ENCODE measurements around the gene LIPI.
"Not testable (repeated sequence)": the region's sequence is repeated elsewhere in the genome, so short reads cannot be mapped to it uniquely, and the experiment has no call there.

LIPI gene

DNA sequence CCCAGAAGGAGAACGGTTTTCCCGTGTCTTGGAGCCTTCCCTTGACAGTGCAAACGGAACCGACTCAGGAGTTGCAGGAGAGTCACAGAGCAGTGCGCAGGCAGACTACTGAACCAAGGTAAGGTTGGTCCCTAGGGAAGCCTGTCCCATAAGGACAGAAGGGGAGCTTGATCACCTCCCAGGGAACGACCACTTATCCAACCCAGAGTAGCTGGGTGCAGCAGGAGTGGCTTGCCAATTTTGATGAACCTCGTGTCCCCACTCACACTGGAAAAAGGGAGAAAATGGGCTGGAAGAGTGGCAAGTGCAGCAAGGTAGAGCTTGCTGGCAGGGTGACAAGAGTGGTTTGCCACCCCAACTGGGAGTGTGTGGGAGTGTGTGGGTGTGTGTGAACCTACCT is 95.1 kb downstream of the LIPI start:
- H3K4me1 ChIP-seq (ENCODE audit: insufficient read depth, low read length), result no peaks in the 10 kb centered on the region
- H3K27ac ChIP-seq (ENCODE audit: low read length), result no peak overlapping the region
- H3K79me2 ChIP-seq (ENCODE audit: insufficient read depth, low read length), result no peaks in the 10 kb centered on the region
- H3K9ac ChIP-seq (ENCODE audit: low read depth, low read length), result no peak overlapping the region
- no peak overlapping the region for H3K4me3 ChIP-seq (ENCODE audit: low read depth in 1 of 2, low read length in 2 of 2)
- no peak overlapping the region for H3K4me2 ChIP-seq (ENCODE audit: insufficient read depth, low read length)
- H4K20me1 ChIP-seq (ENCODE audit: insufficient read depth, low read length), result no peaks in the 10 kb centered on the region
- no peaks in the 10 kb centered on the region for H3K27me3 ChIP-seq (ENCODE audit: insufficient read depth, low read length, poor library complexity)
- DNase-seq (no peak), ATAC-seq (ENCODE audit: insufficient read depth, low read depth) (no peak)
- TF ChIP-seq, protein P1, sequence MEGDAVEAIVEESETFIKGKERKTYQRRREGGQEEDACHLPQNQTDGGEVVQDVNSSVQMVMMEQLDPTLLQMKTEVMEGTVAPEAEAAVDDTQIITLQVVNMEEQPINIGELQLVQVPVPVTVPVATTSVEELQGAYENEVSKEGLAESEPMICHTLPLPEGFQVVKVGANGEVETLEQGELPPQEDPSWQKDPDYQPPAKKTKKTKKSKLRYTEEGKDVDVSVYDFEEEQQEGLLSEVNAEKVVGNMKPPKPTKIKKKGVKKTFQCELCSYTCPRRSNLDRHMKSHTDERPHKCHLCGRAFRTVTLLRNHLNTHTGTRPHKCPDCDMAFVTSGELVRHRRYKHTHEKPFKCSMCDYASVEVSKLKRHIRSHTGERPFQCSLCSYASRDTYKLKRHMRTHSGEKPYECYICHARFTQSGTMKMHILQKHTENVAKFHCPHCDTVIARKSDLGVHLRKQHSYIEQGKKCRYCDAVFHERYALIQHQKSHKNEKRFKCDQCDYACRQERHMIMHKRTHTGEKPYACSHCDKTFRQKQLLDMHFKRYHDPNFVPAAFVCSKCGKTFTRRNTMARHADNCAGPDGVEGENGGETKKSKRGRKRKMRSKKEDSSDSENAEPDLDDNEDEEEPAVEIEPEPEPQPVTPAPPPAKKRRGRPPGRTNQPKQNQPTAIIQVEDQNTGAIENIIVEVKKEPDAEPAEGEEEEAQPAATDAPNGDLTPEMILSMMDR (IDR thresholded peaks at IDR 0.05; ENCODE audit: borderline replicate concordance, extremely low read depth, low read length, poor library complexity, severe bottlenecking), result no peak
- no peak for TF ChIP-seq EZH2 (IDR thresholded peaks at IDR 0.05; ENCODE audit: borderline replicate concordance, low read depth, low read length, severe bottlenecking)
- no peaks in the 10 kb centered on the region for H3K9me3 ChIP-seq (ENCODE audit: insufficient read depth, low read length, severe bottlenecking)
- no peak overlapping the region for H2AFZ ChIP-seq (ENCODE audit: low read depth, low read length)
- peaks cover 19% of the 10 kb centered on the region; the same call in 1 of the 2 replicates for H3K36me3 ChIP-seq (ENCODE audit: insufficient read depth, low read length)

DNA sequence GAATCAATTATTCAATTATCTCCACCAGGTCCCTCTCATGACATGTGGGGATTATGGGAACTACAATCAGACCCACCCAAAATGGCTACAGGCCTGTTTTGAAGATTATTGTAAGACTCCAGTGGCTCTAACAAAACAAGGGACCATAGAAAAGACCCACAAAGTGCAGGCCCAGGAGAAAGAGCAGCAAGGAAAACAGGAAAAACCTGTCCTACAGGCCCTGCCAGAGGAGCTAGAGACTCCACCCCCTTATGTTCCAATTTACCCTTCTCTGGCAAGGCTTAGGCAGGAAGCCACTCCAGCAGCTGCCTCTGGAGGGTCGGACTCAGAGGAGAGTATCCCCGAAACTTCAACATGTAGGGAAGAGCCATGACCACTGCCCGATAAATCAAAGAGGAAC is 96.5 kb downstream of the LIPI start:
- H3K27me3 ChIP-seq (ENCODE audit: insufficient read depth, low read length, poor library complexity), result no peaks in the 10 kb centered on the region
- no peak overlapping the region for H2AFZ ChIP-seq (ENCODE audit: low read depth, low read length)
- H3K36me3 ChIP-seq (ENCODE audit: insufficient read depth, low read length), result peaks cover 19% of the 10 kb centered on the region; the same call in 1 of the 2 replicates
- H3K4me2 ChIP-seq (ENCODE audit: insufficient read depth, low read length), result no peak overlapping the region
- no peak overlapping the region for H3K9ac ChIP-seq (ENCODE audit: low read depth, low read length)
- H3K4me1 ChIP-seq (ENCODE audit: insufficient read depth, low read length), result no peaks in the 10 kb centered on the region
- no peaks in the 10 kb centered on the region for H4K20me1 ChIP-seq (ENCODE audit: insufficient read depth, low read length)
- no peak overlapping the region for H3K27ac ChIP-seq (ENCODE audit: low read length)
- ATAC-seq (ENCODE audit: insufficient read depth, low read depth), result no peak
- no peaks in the 10 kb centered on the region for H3K9me3 ChIP-seq (ENCODE audit: insufficient read depth, low read length, severe bottlenecking)
- no peaks in the 10 kb centered on the region for H3K79me2 ChIP-seq (ENCODE audit: insufficient read depth, low read length)
- no peak for DNase-seq
- H3K4me3 ChIP-seq (ENCODE audit: low read depth in 1 of 2, low read length in 2 of 2), result no peak overlapping the region
- TF ChIP-seq, protein P1 (IDR thresholded peaks at IDR 0.05; ENCODE audit: borderline replicate concordance, extremely low read depth, low read length, poor library complexity, severe bottlenecking), result no peak
- TF ChIP-seq EZH2 (IDR thresholded peaks at IDR 0.05; ENCODE audit: borderline replicate concordance, low read depth, low read length, severe bottlenecking), result no peak

DNA sequence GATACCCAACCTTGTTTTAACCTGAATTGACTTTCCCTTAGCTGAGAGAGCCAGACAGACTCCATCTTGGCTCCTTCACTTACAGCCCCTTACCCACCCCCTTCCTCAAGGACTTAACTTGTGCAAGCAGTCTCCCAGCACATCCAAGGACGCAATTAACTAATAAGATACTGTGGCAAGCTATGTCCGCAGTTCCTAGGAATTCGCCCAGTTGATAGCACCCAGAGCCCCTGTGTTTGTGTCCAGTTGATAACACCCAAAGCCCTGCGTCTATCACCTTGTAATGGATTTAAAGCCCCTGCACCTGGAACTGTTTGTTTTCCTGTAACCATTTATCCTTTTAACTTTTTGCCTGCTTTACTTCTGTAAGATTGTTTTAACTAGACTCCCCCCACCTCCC is 106.2 kb downstream of the LIPI start:
- H3K27ac ChIP-seq (ENCODE audit: low read length); H3K9ac ChIP-seq (ENCODE audit: low read depth, low read length); H3K79me2 ChIP-seq (ENCODE audit: insufficient read depth, low read length); DNase-seq; H3K4me1 ChIP-seq (ENCODE audit: insufficient read depth, low read length); H2AFZ ChIP-seq (ENCODE audit: low read depth, low read length); H3K4me2 ChIP-seq (ENCODE audit: insufficient read depth, low read length); ATAC-seq (ENCODE audit: insufficient read depth, low read depth); H3K4me3 ChIP-seq (ENCODE audit: low read depth in 1 of 2, low read length in 2 of 2); H3K27me3 ChIP-seq (ENCODE audit: insufficient read depth, low read length, poor library complexity); H4K20me1 ChIP-seq (ENCODE audit: insufficient read depth, low read length); H3K9me3 ChIP-seq (ENCODE audit: insufficient read depth, low read length, severe bottlenecking): not testable (repeated sequence)
- H3K36me3 ChIP-seq (ENCODE audit: insufficient read depth, low read length), result peaks cover 17% of the 10 kb centered on the region

DNA sequence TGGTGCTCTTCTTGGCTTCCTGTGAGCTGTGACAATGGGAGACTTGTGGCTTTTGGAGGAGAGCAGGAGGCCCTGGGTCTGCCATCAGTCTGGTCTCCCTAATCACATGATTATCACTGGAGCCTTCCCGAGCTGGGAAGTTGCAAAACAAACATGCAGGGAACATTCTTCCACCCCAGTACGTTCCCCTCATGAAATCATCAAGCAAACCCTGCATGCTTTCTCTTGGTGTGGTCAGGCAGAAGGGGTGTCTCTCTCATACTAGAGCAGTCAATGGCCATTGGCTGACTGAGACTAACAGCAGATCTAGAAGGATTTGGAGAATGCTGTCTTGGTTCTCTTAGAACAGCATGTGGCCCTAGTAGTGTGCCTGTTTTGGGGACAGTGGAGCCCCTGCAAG is 111.2 kb downstream of the LIPI start:
- no peak for ATAC-seq (ENCODE audit: insufficient read depth, low read depth)
- no peaks in the 10 kb centered on the region for H3K9me3 ChIP-seq (ENCODE audit: insufficient read depth, low read length, severe bottlenecking)
- H2AFZ ChIP-seq (ENCODE audit: low read depth, low read length), result no peak overlapping the region
- DNase-seq, result no peak
- no peaks in the 10 kb centered on the region for H3K4me1 ChIP-seq (ENCODE audit: insufficient read depth, low read length)
- no peak for TF ChIP-seq EZH2 (IDR thresholded peaks at IDR 0.05; ENCODE audit: borderline replicate concordance, low read depth, low read length, severe bottlenecking)
- TF ChIP-seq, protein P1 (IDR thresholded peaks at IDR 0.05; ENCODE audit: borderline replicate concordance, extremely low read depth, low read length, poor library complexity, severe bottlenecking), result no peak
- no peaks in the 10 kb centered on the region for H4K20me1 ChIP-seq (ENCODE audit: insufficient read depth, low read length)
- no peak overlapping the region for H3K27ac ChIP-seq (ENCODE audit: low read length)
- H3K4me2 ChIP-seq (ENCODE audit: insufficient read depth, low read length), result no peak overlapping the region
- no peaks in the 10 kb centered on the region for H3K27me3 ChIP-seq (ENCODE audit: insufficient read depth, low read length, poor library complexity)
- H3K79me2 ChIP-seq (ENCODE audit: insufficient read depth, low read length), result no peaks in the 10 kb centered on the region
- no peak overlapping the region for H3K9ac ChIP-seq (ENCODE audit: low read depth, low read length)
- H3K36me3 ChIP-seq (ENCODE audit: insufficient read depth, low read length), result peaks cover 52% of the 10 kb centered on the region
- H3K4me3 ChIP-seq (ENCODE audit: low read depth in 1 of 2, low read length in 2 of 2), result no peak overlapping the region

All from DND-41 (cell line).